Activated B cell treated with CpG ODN at 0.5 μM for 24 hours (primary cell): ENCODE results near the gene RERE. TPM values are rescaled to one million over a fixed set of nuclear protein-coding genes. Genes with fewer than 3 reads are reported as not detected.
A peak's percentile ranks its signal among the peaks of the same experiment; 100 is the strongest.

Source experiments
- ATAC-seq: fragments of 200-7000 bp; cut with Tn5 transposase; one replicate; pipeline ENCODE4 v1.10.0; 2021; ENCODE audit warnings: low read depth, mild to moderate bottlenecking, moderate library complexity
- CTCF ChIA-PET: fragments of 350-600 bp; sonication (Branson Sonifier 250); formaldehyde crosslinking; loops from one replicate; lab custom pipeline; 2021; ENCODE audit warnings: antibody characterized with exemption; lab: Charles Lee
- POLR2A ChIA-PET: fragments of 350-600 bp; sonication (Branson Sonifier 250); formaldehyde crosslinking; loops from one replicate; lab custom pipeline; 2021; ENCODE audit warnings: antibody characterized with exemption; lab: Charles Lee
- DNase-seq: peaks from one replicate; pipeline ENCODE4 v3.0.0; 2022
- H3K27ac Mint-ChIP-seq: one replicate; pipeline ENCODE4 v1.8.0; 2020; ENCODE audit warnings: mixed read lengths
- H3K27me3 Mint-ChIP-seq: one replicate; pipeline ENCODE4 v1.8.0; 2021; ENCODE audit warnings: mixed read lengths
- H3K36me3 Mint-ChIP-seq: one replicate; pipeline ENCODE4 v1.8.0; 2021; ENCODE audit warnings: low read depth, mixed read lengths
- H3K4me1 Mint-ChIP-seq: one replicate; pipeline ENCODE4 v1.8.0; 2021; ENCODE audit warnings: mixed read lengths
- H3K4me3 Mint-ChIP-seq: one replicate; pipeline ENCODE4 v1.8.0; 2020; ENCODE audit warnings: mild to moderate bottlenecking, mixed read lengths
- H3K9me3 Mint-ChIP-seq: one replicate; pipeline ENCODE4 v1.8.0; 2020; ENCODE audit warnings: mixed read lengths
- intact Hi-C: fragments of 100-400 bp; cut with micrococcal nuclease; formaldehyde crosslinking; loops from one replicate; pipeline ENCODE4 v1.15.1; 2024
- total RNA-seq: library from RNA; stranded (reverse); gene quantifications from 2 replicates; pipeline ENCODE4 v1.2.3, GENCODE V29; 2022
- TF ChIP-seq, protein P1 (sequence below): fragments of 200-600 bp; IDR thresholded peaks from one replicate; pipeline ENCODE4 v1.8.0; 2022; ENCODE audit warnings: antibody characterized with exemption, mild to moderate bottlenecking

RERE gene
- total RNA-seq, 1 donor from 2014 or later, result 98.8 TPM

DNA sequence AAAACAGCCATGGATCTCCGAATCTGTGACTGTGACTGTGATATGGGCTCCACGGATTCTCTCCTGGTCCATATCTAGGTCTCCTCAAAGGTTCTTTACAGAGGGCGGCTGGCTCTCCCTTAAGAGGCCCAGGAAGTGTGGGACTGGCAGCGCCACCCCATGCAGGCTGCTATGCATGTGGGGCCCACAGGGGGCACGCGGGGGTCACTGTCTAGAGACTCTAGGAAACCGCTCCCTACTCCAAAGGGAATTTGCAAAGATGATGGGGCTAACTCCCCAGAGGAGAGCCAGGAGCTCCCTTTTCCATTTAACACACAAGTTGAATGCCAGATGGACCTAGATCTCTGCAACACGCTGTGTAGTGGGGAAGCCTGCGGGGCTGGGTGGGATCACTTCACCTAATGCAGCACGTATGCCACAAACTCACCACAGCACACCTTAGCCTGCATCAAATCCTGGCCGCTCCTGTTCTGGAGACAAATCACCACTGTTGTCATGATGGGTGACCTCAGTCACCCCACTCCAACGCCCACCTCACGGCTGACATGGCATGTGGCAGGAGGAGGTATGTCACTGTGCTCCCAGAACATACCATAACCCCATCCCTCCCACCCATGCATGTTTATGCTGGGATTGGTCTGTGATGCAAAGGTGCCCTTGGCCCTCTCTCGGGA lies 437.8 kb downstream of the RERE start:
- Mint-ChIP-seq H3K4me1 (peaks cover 60% of the 10 kb centered on the region), H3K4me3 (no peak overlapping the region), H3K27ac (peak overlapping the region; percentile 30), H3K27me3 (no peaks in the 10 kb centered on the region), H3K36me3 (peaks cover 62% of the 10 kb centered on the region), H3K9me3 (no peaks in the 10 kb centered on the region)
- CTCF ChIA-PET, result interaction anchor here (1.5 kb wide), 1 partner anchor 9 kb away, joined by 3 read pairs; no protein-coding TSS in a partner anchor
- DNase-seq (no peak), ATAC-seq (no peak)
- intact Hi-C loops, result no loop called here
- TF ChIP-seq, protein P1, sequence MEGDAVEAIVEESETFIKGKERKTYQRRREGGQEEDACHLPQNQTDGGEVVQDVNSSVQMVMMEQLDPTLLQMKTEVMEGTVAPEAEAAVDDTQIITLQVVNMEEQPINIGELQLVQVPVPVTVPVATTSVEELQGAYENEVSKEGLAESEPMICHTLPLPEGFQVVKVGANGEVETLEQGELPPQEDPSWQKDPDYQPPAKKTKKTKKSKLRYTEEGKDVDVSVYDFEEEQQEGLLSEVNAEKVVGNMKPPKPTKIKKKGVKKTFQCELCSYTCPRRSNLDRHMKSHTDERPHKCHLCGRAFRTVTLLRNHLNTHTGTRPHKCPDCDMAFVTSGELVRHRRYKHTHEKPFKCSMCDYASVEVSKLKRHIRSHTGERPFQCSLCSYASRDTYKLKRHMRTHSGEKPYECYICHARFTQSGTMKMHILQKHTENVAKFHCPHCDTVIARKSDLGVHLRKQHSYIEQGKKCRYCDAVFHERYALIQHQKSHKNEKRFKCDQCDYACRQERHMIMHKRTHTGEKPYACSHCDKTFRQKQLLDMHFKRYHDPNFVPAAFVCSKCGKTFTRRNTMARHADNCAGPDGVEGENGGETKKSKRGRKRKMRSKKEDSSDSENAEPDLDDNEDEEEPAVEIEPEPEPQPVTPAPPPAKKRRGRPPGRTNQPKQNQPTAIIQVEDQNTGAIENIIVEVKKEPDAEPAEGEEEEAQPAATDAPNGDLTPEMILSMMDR, result no peak
- POLR2A ChIA-PET, result interaction anchor here (0.7 kb wide), 1 partner anchor 489 kb away, joined by 4 read pairs; no protein-coding TSS in a partner anchor

DNA sequence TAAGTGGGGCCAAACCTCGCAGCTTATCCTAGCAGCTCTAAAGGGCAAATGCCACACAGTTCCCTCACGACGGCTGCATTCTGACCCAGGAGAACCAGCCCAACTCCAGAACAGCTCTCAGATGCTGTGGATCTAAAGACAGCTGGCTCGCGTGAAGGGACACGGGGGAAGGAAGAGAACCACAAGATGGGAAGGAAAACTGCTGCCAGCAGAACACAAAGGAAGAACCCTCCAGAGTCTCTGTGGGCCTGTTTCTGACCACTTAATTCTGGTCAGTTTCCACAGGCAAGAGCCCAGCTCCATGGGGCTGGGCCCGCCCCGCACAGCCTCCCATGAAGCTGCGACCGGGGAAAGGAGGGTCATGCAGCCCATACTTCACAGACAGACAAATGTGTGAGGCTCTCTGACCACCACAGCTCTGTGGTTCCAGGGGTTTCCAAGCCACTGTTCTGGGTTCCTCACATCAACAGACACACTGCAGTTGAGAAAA lies 438.4 kb downstream of the RERE start:
- DNase-seq (no peak), ATAC-seq (no peak)
- Mint-ChIP-seq H3K4me1 (peaks cover 55% of the 10 kb centered on the region), H3K27ac (peak overlapping the region; percentile 47), H3K9me3 (no peaks in the 10 kb centered on the region), H3K4me3 (no peak overlapping the region), H3K36me3 (peaks cover 61% of the 10 kb centered on the region), H3K27me3 (no peaks in the 10 kb centered on the region)
- intact Hi-C loops, result no loop called here
- ChIA-PET CTCF (no interaction called here), POLR2A (no interaction called here)
- TF ChIP-seq, protein P1, result no peak

DNA sequence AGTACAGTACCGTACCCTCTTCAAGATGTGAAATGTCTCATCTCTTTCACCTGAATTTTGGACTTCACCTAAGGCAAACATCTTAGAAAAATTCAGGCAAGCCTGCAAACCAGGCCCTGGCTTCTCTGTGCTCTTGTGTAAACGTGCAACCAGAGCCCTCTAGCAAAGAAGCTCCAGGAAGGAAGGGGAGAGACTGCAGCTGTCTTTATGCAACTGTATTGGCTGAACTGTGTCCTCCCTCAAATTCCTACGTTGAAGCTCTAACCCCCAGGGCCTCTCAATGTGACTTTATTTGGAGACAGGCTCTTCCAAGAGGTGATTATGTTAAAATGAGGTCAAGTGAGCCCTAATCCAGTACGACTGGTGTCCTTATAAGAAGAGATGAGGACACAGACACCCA lies 439.3 kb downstream of the RERE start:
- Mint-ChIP-seq H3K27me3 (no peaks in the 10 kb centered on the region), H3K36me3 (peaks cover 64% of the 10 kb centered on the region), H3K9me3 (no peaks in the 10 kb centered on the region), H3K27ac (peak overlapping the region; percentile 47), H3K4me3 (no peak overlapping the region), H3K4me1 (peaks cover 48% of the 10 kb centered on the region)
- TF ChIP-seq, protein P1, result no peak
- ChIA-PET CTCF (no interaction called here), POLR2A (no interaction called here)
- intact Hi-C loops, result no loop called here
- DNase-seq (no peak), ATAC-seq (no peak)

DNA sequence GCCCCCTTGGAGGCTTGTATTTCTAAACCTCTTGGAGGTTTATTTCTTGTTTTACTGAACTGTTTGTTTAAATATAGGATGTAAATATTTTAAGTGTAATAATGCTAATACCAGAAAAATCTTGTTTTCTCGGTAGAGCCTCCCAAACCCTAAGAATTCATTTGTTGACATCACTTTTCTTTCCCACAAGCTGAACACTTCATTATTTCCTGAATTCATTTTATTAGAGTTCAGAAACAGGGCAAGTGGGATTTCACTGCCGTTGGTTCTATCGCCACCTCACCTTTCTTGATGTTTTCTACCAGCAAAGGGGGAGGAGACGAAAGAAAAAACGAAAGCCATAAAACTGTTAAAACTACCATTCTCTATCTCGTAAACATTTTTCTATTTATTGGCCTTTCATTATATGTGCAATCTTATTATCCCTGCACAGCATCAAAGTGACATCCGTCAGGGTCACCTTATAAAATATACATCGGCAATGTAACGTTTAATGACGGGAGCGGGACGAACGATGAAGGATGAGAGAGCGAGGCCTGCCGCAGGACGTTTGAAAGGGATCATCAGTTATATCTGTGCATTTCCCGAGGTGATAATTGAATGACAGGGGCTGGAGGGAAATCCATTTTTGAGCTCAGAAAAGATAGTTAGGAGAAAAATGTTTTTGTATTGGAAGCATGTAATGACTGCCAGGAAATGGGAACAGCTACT lies 440.0 kb downstream of the RERE start:
- no peak overlapping the region for H3K4me3 Mint-ChIP-seq
- no peaks in the 10 kb centered on the region for H3K27me3 Mint-ChIP-seq
- intact Hi-C loops, result no loop called here
- ATAC-seq (no peak), DNase-seq (no peak)
- H3K9me3 Mint-ChIP-seq, result no peaks in the 10 kb centered on the region
- ChIA-PET POLR2A (no interaction called here), CTCF (no interaction called here)
- H3K4me1 Mint-ChIP-seq, result peaks cover 40% of the 10 kb centered on the region
- TF ChIP-seq, protein P1, result no peak
- peaks cover 67% of the 10 kb centered on the region for H3K36me3 Mint-ChIP-seq
- peak overlapping the region; percentile 14 for H3K27ac Mint-ChIP-seq

DNA sequence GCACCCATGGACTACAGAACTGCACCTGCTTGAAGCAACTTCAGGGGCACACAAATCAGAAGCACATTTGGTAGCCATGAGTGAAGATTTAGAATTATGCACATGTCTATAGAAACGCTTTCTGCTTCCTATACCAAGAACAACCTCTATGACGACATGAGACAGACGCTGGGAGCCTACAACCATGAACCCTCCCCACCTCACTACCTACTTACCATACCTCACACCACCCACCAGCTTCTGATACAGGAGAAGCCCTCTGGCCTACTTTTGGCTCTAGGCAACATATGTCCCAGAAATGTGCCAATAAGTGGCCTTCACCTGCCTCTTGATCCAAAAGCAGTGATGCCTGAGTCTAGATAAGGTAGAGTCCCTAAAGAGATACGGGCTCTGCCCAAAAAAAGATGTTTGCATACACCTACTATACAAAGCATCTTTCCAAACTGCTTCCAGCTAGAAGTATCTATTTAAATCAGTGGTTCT lies 441.0 kb downstream of the RERE start:
- POLR2A ChIA-PET, result no interaction called here
- ATAC-seq, result no peak
- peaks cover 70% of the 10 kb centered on the region for H3K36me3 Mint-ChIP-seq

More for the DNA sequence above, 441.0 kb downstream of the RERE start:
- Mint-ChIP-seq H3K9me3 (no peaks in the 10 kb centered on the region), H3K4me3 (no peak overlapping the region), H3K27me3 (no peaks in the 10 kb centered on the region), H3K4me1 (peaks cover 36% of the 10 kb centered on the region), H3K27ac (peak overlapping the region; percentile 50)
- intact Hi-C loops, result no loop called here
- CTCF ChIA-PET, result interaction anchor here (1.0 kb wide), 1 partner anchor 299 kb away, joined by 3 read pairs; no protein-coding TSS in a partner anchor
- TF ChIP-seq, protein P1, result no peak
- DNase-seq, result no peak
